ENCODE data around the gene STAB2.

DNA sequence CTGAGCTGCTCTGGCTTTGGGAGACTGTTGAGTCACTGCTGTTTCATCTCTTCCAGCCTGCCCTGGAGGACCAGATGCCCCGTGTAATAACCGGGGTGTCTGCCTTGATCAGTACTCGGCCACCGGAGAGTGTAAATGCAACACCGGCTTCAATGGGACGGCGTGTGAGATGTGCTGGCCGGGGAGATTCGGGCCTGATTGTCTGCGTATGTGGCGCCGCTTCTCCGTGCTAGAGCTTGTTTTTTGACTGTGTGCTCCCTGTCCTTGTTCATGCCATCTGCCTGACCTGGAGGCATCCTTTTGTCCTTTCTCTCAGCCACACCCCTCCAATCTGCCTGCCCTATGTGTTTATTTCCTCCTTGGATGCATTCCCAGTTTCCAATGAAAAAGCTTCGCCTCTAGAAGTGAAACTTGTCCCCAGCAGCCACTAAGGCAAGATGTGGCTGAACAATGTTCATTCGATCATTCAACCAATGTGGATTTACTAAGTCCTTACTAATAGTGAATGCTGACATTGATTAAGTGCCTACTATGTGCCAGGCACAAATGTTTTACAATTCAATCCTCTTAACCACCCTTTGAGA, 155.4 kb downstream of the STAB2 start:
- TF ChIP-seq, protein P1, sequence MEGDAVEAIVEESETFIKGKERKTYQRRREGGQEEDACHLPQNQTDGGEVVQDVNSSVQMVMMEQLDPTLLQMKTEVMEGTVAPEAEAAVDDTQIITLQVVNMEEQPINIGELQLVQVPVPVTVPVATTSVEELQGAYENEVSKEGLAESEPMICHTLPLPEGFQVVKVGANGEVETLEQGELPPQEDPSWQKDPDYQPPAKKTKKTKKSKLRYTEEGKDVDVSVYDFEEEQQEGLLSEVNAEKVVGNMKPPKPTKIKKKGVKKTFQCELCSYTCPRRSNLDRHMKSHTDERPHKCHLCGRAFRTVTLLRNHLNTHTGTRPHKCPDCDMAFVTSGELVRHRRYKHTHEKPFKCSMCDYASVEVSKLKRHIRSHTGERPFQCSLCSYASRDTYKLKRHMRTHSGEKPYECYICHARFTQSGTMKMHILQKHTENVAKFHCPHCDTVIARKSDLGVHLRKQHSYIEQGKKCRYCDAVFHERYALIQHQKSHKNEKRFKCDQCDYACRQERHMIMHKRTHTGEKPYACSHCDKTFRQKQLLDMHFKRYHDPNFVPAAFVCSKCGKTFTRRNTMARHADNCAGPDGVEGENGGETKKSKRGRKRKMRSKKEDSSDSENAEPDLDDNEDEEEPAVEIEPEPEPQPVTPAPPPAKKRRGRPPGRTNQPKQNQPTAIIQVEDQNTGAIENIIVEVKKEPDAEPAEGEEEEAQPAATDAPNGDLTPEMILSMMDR (IDR thresholded peaks at IDR 0.05 in 8 of 11, conservative IDR thresholded peaks at IDR 0.05 in 3 of 11): no peak
- TF ChIP-seq POLR2AphosphoS5 (IDR thresholded peaks at IDR 0.05) (peak in 2 of 3 donors; percentile 56 to 75), POLR2A (IDR thresholded peaks at IDR 0.05) (no peak)
